GM12875 (cell line): ENCODE measurements around the gene XPNPEP1.

Experiments used
- H3K4me3 ChIP-seq: one replicate; pipeline ENCODE4 v1.5.1; 2011; ENCODE audit warnings: low read depth, low read length, control low read depth
- TF ChIP-seq, protein P1 (sequence below): IDR thresholded peaks from 2 replicates; pipeline ENCODE4 v1.5.1; 2011; ENCODE audit warnings: low read depth, mild to moderate bottlenecking, control low read depth, inconsistent platforms, low read length, moderate library complexity, borderline replicate concordance; ENCODE audit not compliant: insufficient read depth

Gene XPNPEP1

DNA sequence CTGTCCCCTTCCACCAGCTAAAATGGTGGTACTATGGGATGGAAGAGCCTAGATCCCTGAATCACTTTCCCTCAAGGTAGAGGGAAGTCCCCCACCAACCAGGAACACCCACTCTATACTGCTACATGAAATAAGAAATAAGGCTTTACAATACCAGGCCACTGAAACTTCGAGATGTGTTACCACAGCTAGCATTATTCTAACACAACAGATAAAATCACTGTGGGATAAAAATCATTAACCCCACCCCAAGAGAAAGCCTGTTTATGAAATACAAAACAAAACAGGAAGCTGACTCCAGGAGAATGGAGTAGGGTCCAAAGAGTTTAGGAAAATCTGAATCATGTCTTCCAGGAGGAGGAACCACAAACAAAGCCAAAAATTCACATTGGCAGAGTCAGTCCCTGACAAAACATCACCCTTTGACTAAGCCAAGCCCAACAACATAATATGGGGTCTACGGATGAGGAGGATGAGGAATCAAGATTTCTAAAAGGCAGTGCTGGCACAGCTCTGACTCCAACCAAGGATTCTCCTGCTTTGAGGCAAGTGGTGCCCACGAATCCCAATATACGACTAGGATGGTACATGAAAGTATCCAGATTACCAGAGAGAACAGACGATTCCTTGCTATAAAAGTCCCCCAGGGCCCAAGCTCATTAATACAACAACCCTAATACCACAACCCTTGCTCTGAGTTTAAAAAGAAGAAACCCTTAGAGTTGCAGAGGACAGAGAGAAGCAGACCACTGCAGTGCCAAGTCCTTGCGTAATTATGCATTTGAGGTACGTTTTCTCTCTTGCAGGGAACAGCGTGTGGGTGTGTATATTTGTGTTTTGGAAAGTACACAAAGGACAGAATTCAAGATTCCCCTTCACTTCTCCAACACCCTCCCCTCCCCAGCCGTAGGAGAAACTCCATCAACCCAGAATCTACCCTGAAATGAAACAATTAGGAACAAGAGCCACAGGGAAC, 23.7 kb downstream of the XPNPEP1 start:
- no peak overlapping the region for H3K4me3 ChIP-seq
- TF ChIP-seq, protein P1, sequence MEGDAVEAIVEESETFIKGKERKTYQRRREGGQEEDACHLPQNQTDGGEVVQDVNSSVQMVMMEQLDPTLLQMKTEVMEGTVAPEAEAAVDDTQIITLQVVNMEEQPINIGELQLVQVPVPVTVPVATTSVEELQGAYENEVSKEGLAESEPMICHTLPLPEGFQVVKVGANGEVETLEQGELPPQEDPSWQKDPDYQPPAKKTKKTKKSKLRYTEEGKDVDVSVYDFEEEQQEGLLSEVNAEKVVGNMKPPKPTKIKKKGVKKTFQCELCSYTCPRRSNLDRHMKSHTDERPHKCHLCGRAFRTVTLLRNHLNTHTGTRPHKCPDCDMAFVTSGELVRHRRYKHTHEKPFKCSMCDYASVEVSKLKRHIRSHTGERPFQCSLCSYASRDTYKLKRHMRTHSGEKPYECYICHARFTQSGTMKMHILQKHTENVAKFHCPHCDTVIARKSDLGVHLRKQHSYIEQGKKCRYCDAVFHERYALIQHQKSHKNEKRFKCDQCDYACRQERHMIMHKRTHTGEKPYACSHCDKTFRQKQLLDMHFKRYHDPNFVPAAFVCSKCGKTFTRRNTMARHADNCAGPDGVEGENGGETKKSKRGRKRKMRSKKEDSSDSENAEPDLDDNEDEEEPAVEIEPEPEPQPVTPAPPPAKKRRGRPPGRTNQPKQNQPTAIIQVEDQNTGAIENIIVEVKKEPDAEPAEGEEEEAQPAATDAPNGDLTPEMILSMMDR: no peak

DNA sequence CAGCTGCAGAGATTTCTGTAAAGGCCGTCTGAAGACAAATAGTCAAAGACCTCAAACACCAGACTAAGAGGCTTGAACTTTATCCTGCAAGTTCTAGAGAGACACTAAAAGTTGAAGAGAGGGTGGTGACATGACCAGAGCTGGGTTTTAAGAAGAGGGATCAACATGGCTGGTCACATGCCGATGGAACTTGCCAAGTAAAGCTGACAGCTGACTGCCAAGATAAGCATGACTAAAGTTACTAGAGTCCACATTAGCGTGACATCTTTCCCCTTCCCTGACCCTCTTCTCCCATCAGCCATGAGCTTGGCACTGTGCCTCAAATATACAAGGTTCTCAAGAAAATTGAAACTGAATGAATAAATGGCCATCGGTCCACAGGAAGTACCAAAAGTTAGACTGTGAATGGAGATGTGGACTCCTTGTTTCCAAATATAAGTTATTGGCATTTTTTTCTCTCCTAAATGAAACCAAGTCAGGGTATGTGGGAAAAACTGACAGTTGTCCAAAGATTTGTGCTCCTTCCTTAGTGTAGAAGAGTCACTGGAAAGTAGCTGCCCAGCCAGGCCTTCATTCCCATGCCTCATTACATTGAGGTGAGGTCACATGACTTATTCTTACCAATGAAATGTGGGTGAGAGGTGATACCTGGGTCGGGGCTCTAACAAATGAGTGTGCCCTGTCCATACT, 24.5 kb downstream of the XPNPEP1 start:
- TF ChIP-seq, protein P1: no peak
- no peak overlapping the region for H3K4me3 ChIP-seq

DNA sequence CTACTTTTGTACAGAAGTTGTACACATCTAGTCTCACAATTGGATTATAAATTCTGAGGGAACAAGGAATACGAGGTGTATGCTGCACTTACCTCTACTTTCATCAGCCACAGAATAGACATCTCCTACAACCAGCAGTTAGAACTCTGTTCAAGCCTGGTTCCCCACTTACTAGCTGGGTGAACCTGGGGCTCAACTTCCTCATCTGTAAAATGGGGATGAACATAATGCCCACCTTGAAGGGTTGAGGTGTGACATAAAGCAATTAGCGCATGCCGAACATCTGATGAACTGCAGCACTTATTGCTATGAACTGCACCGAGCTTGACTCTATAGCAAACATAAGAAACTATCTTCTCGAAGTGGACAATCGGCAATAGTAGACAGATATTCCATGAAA, 25.3 kb downstream of the XPNPEP1 start:
- H3K4me3 ChIP-seq: no peak overlapping the region
- TF ChIP-seq, protein P1: no peak

DNA sequence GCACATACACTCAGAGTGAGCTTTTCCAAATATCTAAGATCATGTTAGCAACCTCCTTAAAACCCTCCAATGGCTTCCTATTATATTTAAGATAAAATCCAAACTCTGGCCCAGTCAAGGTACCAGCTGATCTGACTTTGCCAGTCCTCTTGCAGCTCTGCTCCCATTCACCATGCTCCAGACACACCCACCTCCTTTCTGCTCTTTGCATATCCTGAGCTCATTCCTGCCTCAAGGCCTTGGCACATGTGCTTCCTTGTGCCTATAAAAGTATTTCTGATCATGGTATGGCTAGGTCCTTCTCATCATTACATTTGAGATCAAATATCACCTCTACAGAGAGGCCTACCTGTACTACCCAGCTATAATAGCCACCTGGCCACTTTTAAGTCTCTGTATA, 27.5 kb downstream of the XPNPEP1 start:
- TF ChIP-seq, protein P1: no peak
- H3K4me3 ChIP-seq: no peak overlapping the region

DNA sequence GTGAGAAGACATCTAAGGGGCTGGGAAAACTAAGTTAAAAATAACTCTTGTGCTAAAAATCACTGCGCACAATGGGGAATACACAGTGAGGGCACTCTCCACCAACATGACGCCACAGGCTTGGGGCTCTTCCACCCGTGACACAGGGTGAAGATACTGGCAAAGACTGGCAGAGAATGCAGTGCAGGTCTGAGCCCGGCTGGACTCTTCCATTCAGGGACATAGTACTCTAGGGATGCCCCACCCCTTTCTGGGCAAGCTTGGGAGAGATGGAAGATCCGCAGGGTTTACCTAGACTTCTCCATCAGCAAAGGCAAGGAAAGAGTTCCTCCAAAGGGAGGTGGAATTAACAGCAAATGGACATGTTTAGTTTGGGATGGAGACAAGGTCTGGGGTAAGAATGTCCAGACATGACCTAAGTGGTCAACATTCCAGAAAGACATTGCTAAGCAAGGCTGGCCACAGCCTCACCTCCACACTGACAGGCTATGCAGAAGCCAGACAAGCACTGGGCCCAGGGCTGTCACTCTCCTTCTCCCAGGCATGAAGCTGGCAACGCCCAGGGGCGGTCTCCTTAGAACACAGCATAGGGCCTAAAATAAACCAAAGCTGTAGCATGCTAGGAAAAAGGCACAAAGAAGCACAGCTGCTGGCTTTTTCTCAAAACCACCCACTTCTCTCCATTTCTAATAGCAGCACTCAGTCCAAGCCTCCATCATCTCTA, 28.1 kb downstream of the XPNPEP1 start:
- H3K4me3 ChIP-seq: no peak overlapping the region

DNA sequence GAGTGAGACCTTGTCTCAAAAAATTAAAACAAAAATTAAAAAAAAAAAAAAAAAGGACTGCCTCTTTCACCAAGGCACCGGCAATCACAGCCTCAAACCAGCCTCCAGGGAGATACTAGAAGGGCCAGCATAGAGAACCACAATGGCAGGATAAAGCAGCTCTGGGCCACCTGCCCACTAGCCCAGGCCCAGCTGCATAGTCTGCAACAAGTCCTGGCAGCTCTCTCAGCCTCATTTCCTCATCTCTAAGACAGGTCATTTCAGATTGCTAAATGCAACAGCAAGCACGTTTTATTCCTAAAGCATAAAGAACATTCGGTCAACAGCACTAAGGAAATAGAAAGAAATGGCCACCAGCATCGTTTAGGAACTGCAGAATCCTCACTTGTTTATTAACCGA, 28.8 kb downstream of the XPNPEP1 start:
- TF ChIP-seq, protein P1: no peak

More for the DNA sequence above, 28.1 kb downstream of the XPNPEP1 start:
- TF ChIP-seq, protein P1: no peak

More for the DNA sequence above, 28.8 kb downstream of the XPNPEP1 start:
- no peak overlapping the region for H3K4me3 ChIP-seq
